B cell (primary cell): ENCODE data around the gene CLEC1A. TPM values are rescaled to one million over a fixed set of nuclear protein-coding genes. Genes with fewer than 3 reads are reported as not detected.

Experiments
- ATAC-seq: fragments of 200-7000 bp; cut with Tn5 transposase; one replicate; pipeline ENCODE4 v1.10.0; 2021; ENCODE audit warnings: low read depth, mild to moderate bottlenecking, moderate number of reproducible peaks, moderate library complexity
- CTCF ChIA-PET: fragments of 350-600 bp; sonication (Branson Sonifier 250); formaldehyde crosslinking; loops from one replicate; lab custom pipeline; 2021; ENCODE audit warnings: antibody characterized with exemption, inconsistent platforms; lab: Charles Lee
- POLR2A ChIA-PET: fragments of 350-600 bp; sonication (Branson Sonifier 250); formaldehyde crosslinking; loops from one replicate; lab custom pipeline; 2021; ENCODE audit warnings: antibody characterized with exemption; lab: Charles Lee
- DNase-seq: peaks from one replicate; pipeline ENCODE4 v3.0.0; 2013
- H2AFZ ChIP-seq: 2 replicates; pipeline ENCODE4 v1.6.1; 2012; ENCODE audit warnings: mild to moderate bottlenecking, low read depth, low read length; ENCODE audit not compliant: insufficient read depth, poor library complexity, severe bottlenecking
- H3K27ac ChIP-seq, 2 donors: 1 replicate in 1 of 2; 2 replicates in 1 of 2; pipeline ENCODE4 v1.5.1; 2012 to 2013; ENCODE audit warnings: low read length in 2 of 2, mild to moderate bottlenecking in 2 of 2, moderate library complexity in 1 of 2
- H3K27me3 ChIP-seq, 4 experiments: fragments of 200-600 bp in 1 of 4; sonication (generic) in 1 of 4; replicated peaks in 1 of 4; 1 replicate in 2 of 4; 2 replicates in 2 of 4; pipeline versions ENCODE4 v1.6.1 to v1.7.0; 2013 to 2016; ENCODE audit warnings: low read length in 3 of 4, mild to moderate bottlenecking in 2 of 4, mixed read lengths in 1 of 4, moderate library complexity in 1 of 4; ENCODE audit not compliant: insufficient read depth in 4 of 4, control insufficient read depth in 3 of 4; ENCODE audit errors: control extremely low read depth in 1 of 4
- H3K36me3 ChIP-seq, 2 experiments: replicated peaks in 1 of 2; 1 replicate in 1 of 2; 2 replicates in 1 of 2; pipeline versions ENCODE4 v1.6.1 to v1.7.1; 2013; ENCODE audit warnings: low read length in 1 of 2; ENCODE audit not compliant: insufficient read depth in 2 of 2, control insufficient read depth in 1 of 2; ENCODE audit errors: control extremely low read depth in 1 of 2, extremely low read depth in 1 of 2
- H3K4me1 ChIP-seq, 2 donors: fragments of 200-600 bp in 1 of 2; sonication (generic) in 1 of 2; 1 replicate in 1 of 2; 2 replicates in 1 of 2; pipeline versions ENCODE4 v1.5.1 to v1.6.1; 2013 to 2017; ENCODE audit warnings: low read length in 2 of 2; ENCODE audit not compliant: control insufficient read depth in 2 of 2, insufficient read depth in 2 of 2
- H3K4me2 ChIP-seq: replicated peaks from 2 replicates; pipeline ENCODE3; 2012; ENCODE audit warnings: mild to moderate bottlenecking, low read depth, low read length; ENCODE audit not compliant: poor library complexity, severe bottlenecking
- H3K4me3 ChIP-seq, 5 experiments: fragments of 200-600 bp in 1 of 5; sonication (generic) in 1 of 5; 1 replicate in 3 of 5; 2 replicates in 2 of 5; pipeline versions ENCODE4 v1.5.1 to v1.7.0; 2011 to 2016; ENCODE audit warnings: low read length in 4 of 5, mild to moderate bottlenecking in 4 of 5, low read depth in 2 of 5, control low read depth in 1 of 5, moderate library complexity in 1 of 5; ENCODE audit not compliant: insufficient read depth in 1 of 5; ENCODE audit errors: control extremely low read depth in 1 of 5, extremely low read depth in 1 of 5
- H3K79me2 ChIP-seq: fragments of 200-600 bp; sonication (generic); one replicate; pipeline ENCODE4 v1.6.0; 2016; ENCODE audit warnings: low read length; ENCODE audit not compliant: control insufficient read depth, insufficient read depth
- H3K9ac ChIP-seq: fragments of 200-600 bp; sonication (generic); 2 replicates; pipeline ENCODE4 v1.6.1; 2017; ENCODE audit warnings: mild to moderate bottlenecking, low read length, moderate library complexity
- H3K9me3 ChIP-seq, 3 donors: one replicate each; pipeline versions ENCODE4 v1.6.1 to v1.7.1; 2013; ENCODE audit warnings: low read length in 2 of 3; ENCODE audit not compliant: control insufficient read depth in 2 of 3, insufficient read depth in 1 of 3; ENCODE audit errors: control extremely low read depth in 1 of 3
- H4K20me1 ChIP-seq: 2 replicates; pipeline ENCODE4 v1.6.0; 2012; ENCODE audit warnings: mild to moderate bottlenecking, low read length; ENCODE audit not compliant: insufficient read depth, control insufficient read depth, poor library complexity, severe bottlenecking
- H3K27ac Mint-ChIP-seq: one replicate; pipeline ENCODE4 v1.8.0; 2021; ENCODE audit warnings: mixed read lengths
- H3K27me3 Mint-ChIP-seq: one replicate; pipeline ENCODE4 v1.8.0; 2021; ENCODE audit warnings: mixed read lengths
- H3K4me1 Mint-ChIP-seq: one replicate; pipeline ENCODE4 v1.8.0; 2021; ENCODE audit warnings: mixed read lengths
- H3K4me3 Mint-ChIP-seq: one replicate; pipeline ENCODE4 v1.8.0; 2021; ENCODE audit warnings: mixed read lengths
- H3K9me3 Mint-ChIP-seq: one replicate; pipeline ENCODE4 v1.8.0; 2022; ENCODE audit warnings: mixed read lengths; ENCODE audit not compliant: insufficient read depth
- EZH2 ChIP-seq: IDR thresholded peaks from 2 replicates; pipeline ENCODE4 v1.6.1; 2012; ENCODE audit warnings: borderline replicate concordance, low read depth, mild to moderate bottlenecking, moderate library complexity, low read length; ENCODE audit not compliant: insufficient read depth, poor library complexity, severe bottlenecking
- WGBS: methylation state at CpG from one replicate; pipeline ENCODE4 v1.1.5; 2013; ENCODE audit warnings: missing lambda C conversion rate; ENCODE audit not compliant: insufficient coverage; 5-methylcytosine and 5-hydroxymethylcytosine counted together
- intact Hi-C: fragments of 100-400 bp; cut with micrococcal nuclease; formaldehyde crosslinking; loops from one replicate; pipeline ENCODE4 v1.10.0; 2022
- polyA plus RNA-seq: library from polyadenylated mRNA; depleted of rRNA; stranded (reverse); fragments of >200 nt; gene quantifications from 2 replicates; pipeline ENCODE4 v1.2.3, GENCODE V29; 2012
- total RNA-seq, 2 donors: library from RNA; stranded (reverse); fragments of 120-200 nt in 1 of 2; gene quantifications; 1 replicate in 1 of 2; 2 replicates in 1 of 2; pipeline versions ENCODE4 v1.2.3 to v1.2.4, GENCODE V29; 2013 to 2022
- TF ChIP-seq, protein P1 (sequence below): fragments of 200-600 bp; IDR thresholded peaks from one replicate; pipeline ENCODE4 v1.8.0; 2022; ENCODE audit warnings: antibody characterized with exemption, mild to moderate bottlenecking

CLEC1A gene
- total and polyA plus RNA-seq, 2 donors (not counting 1 experiment from before 2014, with no cell fraction given) = 0.10 TPM; not detected in 1

DNA sequence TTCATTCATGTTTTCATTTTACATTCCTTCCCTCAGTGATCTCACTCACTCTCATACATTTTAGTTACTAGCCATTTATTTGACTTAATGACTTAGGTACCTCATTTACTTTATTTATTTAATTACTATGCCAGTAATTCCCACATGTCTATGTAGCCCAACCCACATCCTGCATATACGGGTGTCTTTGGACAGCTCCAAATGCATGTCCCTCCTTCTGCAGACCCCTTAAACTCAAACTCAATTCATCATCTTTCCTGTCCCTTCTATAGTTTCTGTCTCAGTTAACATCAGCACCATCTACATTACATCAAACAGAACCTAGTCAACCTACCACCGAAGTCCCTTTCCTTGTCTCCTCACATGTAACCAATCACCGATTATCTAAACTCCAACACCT, 2.8 kb downstream of the CLEC1A start:
- Histone ChIP-seq H3K27ac (no peak overlapping the region), H3K9me3 (no peaks in the 10 kb centered on the region), H3K36me3 (no peaks in the 10 kb centered on the region), H3K4me2 (no peak overlapping the region), H3K4me1 (no peaks in the 10 kb centered on the region), H3K27me3 (peaks cover 0 to 13% (median 0%) of the 10 kb centered on the region in 4 experiments), H3K9ac (no peak overlapping the region), H3K79me2 (no peaks in the 10 kb centered on the region), H2AFZ (no peak overlapping the region), H4K20me1 (no peaks in the 10 kb centered on the region), H3K4me3 (no peak overlapping the region)
- ChIA-PET CTCF (no interaction called here), POLR2A (no interaction called here)
- Mint-ChIP-seq H3K9me3 (no peaks in the 10 kb centered on the region), H3K27me3 (peaks cover 12% of the 10 kb centered on the region), H3K27ac (no peak overlapping the region), H3K4me1 (no peaks in the 10 kb centered on the region), H3K4me3 (no peak overlapping the region)
- intact Hi-C loops = no loop called here
- 87% methylated on average over 3 of the region's 3 CpGs for WGBS
- no peak for TF ChIP-seq EZH2
- TF ChIP-seq, protein P1, sequence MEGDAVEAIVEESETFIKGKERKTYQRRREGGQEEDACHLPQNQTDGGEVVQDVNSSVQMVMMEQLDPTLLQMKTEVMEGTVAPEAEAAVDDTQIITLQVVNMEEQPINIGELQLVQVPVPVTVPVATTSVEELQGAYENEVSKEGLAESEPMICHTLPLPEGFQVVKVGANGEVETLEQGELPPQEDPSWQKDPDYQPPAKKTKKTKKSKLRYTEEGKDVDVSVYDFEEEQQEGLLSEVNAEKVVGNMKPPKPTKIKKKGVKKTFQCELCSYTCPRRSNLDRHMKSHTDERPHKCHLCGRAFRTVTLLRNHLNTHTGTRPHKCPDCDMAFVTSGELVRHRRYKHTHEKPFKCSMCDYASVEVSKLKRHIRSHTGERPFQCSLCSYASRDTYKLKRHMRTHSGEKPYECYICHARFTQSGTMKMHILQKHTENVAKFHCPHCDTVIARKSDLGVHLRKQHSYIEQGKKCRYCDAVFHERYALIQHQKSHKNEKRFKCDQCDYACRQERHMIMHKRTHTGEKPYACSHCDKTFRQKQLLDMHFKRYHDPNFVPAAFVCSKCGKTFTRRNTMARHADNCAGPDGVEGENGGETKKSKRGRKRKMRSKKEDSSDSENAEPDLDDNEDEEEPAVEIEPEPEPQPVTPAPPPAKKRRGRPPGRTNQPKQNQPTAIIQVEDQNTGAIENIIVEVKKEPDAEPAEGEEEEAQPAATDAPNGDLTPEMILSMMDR = no peak
- ATAC-seq (no peak), DNase-seq (no peak)

DNA sequence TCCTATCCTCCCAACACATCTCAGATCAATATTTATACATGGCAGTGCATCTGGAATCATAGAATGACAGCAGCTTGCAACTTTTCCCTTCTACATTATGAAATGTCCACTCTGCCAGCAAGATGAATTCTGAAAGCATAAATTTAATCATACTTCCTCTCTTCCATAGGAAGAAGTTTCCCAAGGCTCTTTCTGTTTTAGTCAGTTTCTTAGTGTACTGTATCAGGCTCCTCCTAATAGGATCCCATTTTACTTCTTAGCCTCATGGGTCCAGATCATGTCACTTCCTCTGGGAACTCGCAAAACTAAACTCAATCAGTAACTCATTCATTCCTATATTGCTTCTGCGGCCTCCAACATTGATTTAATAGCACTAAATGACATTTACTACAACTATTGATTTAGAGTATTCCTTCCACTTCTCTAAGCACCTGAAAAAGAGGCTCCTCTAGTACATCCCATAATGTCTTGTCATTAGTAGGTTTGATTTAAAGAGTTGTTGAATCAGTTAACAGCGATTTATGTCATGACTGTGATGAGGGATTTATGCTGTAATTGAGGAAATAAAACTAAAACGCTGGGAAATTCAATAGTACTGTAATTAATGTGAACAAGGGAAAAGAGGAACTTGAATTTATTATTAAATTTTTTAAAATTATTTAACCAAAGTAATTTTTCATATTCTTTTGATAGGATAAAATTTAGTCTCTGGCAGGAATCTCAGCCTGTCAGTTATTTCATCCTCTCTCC, 4.0 kb downstream of the CLEC1A start:
- CTCF ChIA-PET = no interaction called here
- H3K9me3 Mint-ChIP-seq = no peaks in the 10 kb centered on the region
- H3K4me3 ChIP-seq = no peak overlapping the region
- no peaks in the 10 kb centered on the region for H4K20me1 ChIP-seq
- no peak overlapping the region for H3K4me3 Mint-ChIP-seq
- POLR2A ChIA-PET = no interaction called here
- WGBS = no CpG with 5 or more reads among the region's 4 CpGs
- H3K27ac ChIP-seq = no peak overlapping the region
- no peaks in the 10 kb centered on the region for H3K4me1 ChIP-seq
- ATAC-seq = no peak
- TF ChIP-seq, protein P1 = no peak
- no peak for TF ChIP-seq EZH2
- peaks cover 11% of the 10 kb centered on the region for H3K27me3 Mint-ChIP-seq
- no peaks in the 10 kb centered on the region for H3K9me3 ChIP-seq
- intact Hi-C loops = no loop called here
- no peak overlapping the region for H2AFZ ChIP-seq
- H3K27me3 ChIP-seq = peaks cover 0 to 13% (median 0%) of the 10 kb centered on the region in 4 experiments
- no peak overlapping the region for H3K4me2 ChIP-seq
- no peak for DNase-seq
- H3K9ac ChIP-seq = no peak overlapping the region
- peaks cover 2% of the 10 kb centered on the region for H3K4me1 Mint-ChIP-seq
- H3K79me2 ChIP-seq = no peaks in the 10 kb centered on the region
- no peaks in the 10 kb centered on the region for H3K36me3 ChIP-seq
- H3K27ac Mint-ChIP-seq = no peak overlapping the region
